Colonic mucosa (tissue), 4 donors: Measurements from ENCODE around the gene LINC00305. TPM values are rescaled to one million over a fixed set of nuclear protein-coding genes. Genes with fewer than 3 reads are reported as not detected.

ENCODE experiments used
- DNase-seq: peaks from one replicate; pipeline ENCODE4 v3.0.0-alpha.2; 2020
- H3K27ac ChIP-seq: fragments of 200-600 bp; one replicate; pipeline ENCODE4 v1.8.0; 2021
- H3K27me3 ChIP-seq: fragments of 200-600 bp; one replicate; pipeline ENCODE4 v1.8.0; 2021
- H3K36me3 ChIP-seq: fragments of 200-600 bp; one replicate; pipeline ENCODE4 v1.8.0; 2021
- H3K4me1 ChIP-seq: fragments of 200-600 bp; one replicate; pipeline ENCODE4 v1.8.0; 2021; ENCODE audit warnings: mild to moderate bottlenecking
- H3K4me3 ChIP-seq: fragments of 200-600 bp; one replicate; pipeline ENCODE4 v1.8.0; 2021
- H3K9ac ChIP-seq, 2 donors: one replicate each; pipeline ENCODE4 v1.7.0; 2013; ENCODE audit warnings: control low read depth in 2 of 2, low read depth in 2 of 2, low read length in 2 of 2
- H3K9me3 ChIP-seq: fragments of 200-600 bp; one replicate; pipeline ENCODE4 v1.8.0; 2021
- CTCF ChIP-seq: fragments of 200-600 bp; IDR thresholded peaks from one replicate; pipeline ENCODE4 v1.8.0; 2022; ENCODE audit warnings: antibody characterized with exemption, mild to moderate bottlenecking
- intact Hi-C: fragments of 100-400 bp; cut with DNase I; formaldehyde crosslinking; loops from one replicate; pipeline ENCODE4 v1.14.1; 2022
- total RNA-seq, 2 donors: library from RNA; stranded (reverse); fragmentation: NEBNext Ultra II Directional in 1 of 2; extraction: Animal tissue kit (Norgen Biotek cat#: 25700) in 1 of 2; gene quantifications; one replicate each; pipeline ENCODE4 v1.2.1, GENCODE V29; 2021
- donor health status: healthy.
- donor health status: DM: no; HTN: no; CAD: no.
- donor health status: DM: no; HTN: no; CAD: no.

LINC00305 gene
- total RNA-seq, 2 donors from 2014 or later, result not detected

GRCh38 chr18:64073971-64074370 is 74.9 kb downstream of the LINC00305 start:
- Histone ChIP-seq H3K36me3 (no peaks in the 10 kb centered on the region), H3K4me1 (no peaks in the 10 kb centered on the region), H3K4me3 (no peak overlapping the region), H3K27me3 (no peaks in the 10 kb centered on the region), H3K9ac (no peak overlapping the region), H3K27ac (no peak overlapping the region), H3K9me3 (no peaks in the 10 kb centered on the region)
- no peak for TF ChIP-seq CTCF
- DNase-seq, result no peak
- intact Hi-C loops, result no loop called here

- no peaks in the 10 kb centered on the region for H3K4me1 ChIP-seq
- TF ChIP-seq CTCF, result no peak
- no peaks in the 10 kb centered on the region for H3K9me3 ChIP-seq
- no peak overlapping the region for H3K27ac ChIP-seq
- DNase-seq, result no peak
- no peaks in the 10 kb centered on the region for H3K27me3 ChIP-seq
- no peaks in the 10 kb centered on the region for H3K36me3 ChIP-seq
- intact Hi-C loops, result no loop called here
- H3K4me3 ChIP-seq, result no peak overlapping the region
- H3K9ac ChIP-seq, result no peak overlapping the region
Measured at GRCh38 chr18:64055019-64055418, 93.9 kb downstream of the LINC00305 start.

- intact Hi-C loops, result no loop called here
- no peak overlapping the region for H3K9ac ChIP-seq
- no peaks in the 10 kb centered on the region for H3K4me1 ChIP-seq
- no peak for DNase-seq
- no peak overlapping the region for H3K4me3 ChIP-seq
- H3K27ac ChIP-seq, result no peak overlapping the region
- no peaks in the 10 kb centered on the region for H3K36me3 ChIP-seq
- H3K9me3 ChIP-seq, result no peaks in the 10 kb centered on the region
- no peaks in the 10 kb centered on the region for H3K27me3 ChIP-seq
- TF ChIP-seq CTCF, result no peak
Measured at GRCh38 chr18:64053246-64053645, 95.6 kb downstream of the LINC00305 start.

- H3K4me1 ChIP-seq, result no peaks in the 10 kb centered on the region
- no peak overlapping the region for H3K9ac ChIP-seq
- no peak overlapping the region for H3K4me3 ChIP-seq
- TF ChIP-seq CTCF, result no peak
- H3K36me3 ChIP-seq, result no peaks in the 10 kb centered on the region
- no peaks in the 10 kb centered on the region for H3K9me3 ChIP-seq
- intact Hi-C loops, result no loop called here
- no peak for DNase-seq
- no peaks in the 10 kb centered on the region for H3K27me3 ChIP-seq
- no peak overlapping the region for H3K27ac ChIP-seq
Measured at GRCh38 chr18:64052772-64053171, 96.1 kb downstream of the LINC00305 start.

GRCh38 chr18:64044616-64045015 is 104.3 kb downstream of the LINC00305 start:
- Histone ChIP-seq H3K27ac (no peak overlapping the region), H3K9me3 (no peaks in the 10 kb centered on the region), H3K4me1 (no peaks in the 10 kb centered on the region), H3K36me3 (no peaks in the 10 kb centered on the region), H3K9ac (no peak overlapping the region), H3K4me3 (no peak overlapping the region), H3K27me3 (no peaks in the 10 kb centered on the region)
- intact Hi-C loops, result no loop called here
- TF ChIP-seq CTCF, result no peak
- no peak for DNase-seq
